Activated T-helper 17 cell treated with anti-CD3 and anti-CD28 coated beads, Interleukin-2, amount 50 U/mL, for 72 hours (primary cell): ENCODE measurements around the gene SNTG2. TPM values are rescaled to one million over a fixed set of nuclear protein-coding genes. Genes with fewer than 3 reads are reported as not detected.
"Not testable (repeated sequence)": the region's sequence is repeated elsewhere in the genome, so short reads cannot be mapped to it uniquely, and the experiment has no call there.

Experiments
- ATAC-seq: fragments of 150-1000 bp; cut with Tn5 transposase; replicated peaks from 2 replicates; pipeline ENCODE4 v1.10.0; 2021; ENCODE audit warnings: mild to moderate bottlenecking, moderate library complexity
- H3K27ac Mint-ChIP-seq: one replicate; pipeline ENCODE4 v1.8.0; 2022; ENCODE audit warnings: mixed read lengths
- H3K27me3 Mint-ChIP-seq: one replicate; pipeline ENCODE4 v1.8.0; 2022; ENCODE audit warnings: mixed read lengths
- H3K36me3 Mint-ChIP-seq: one replicate; pipeline ENCODE4 v1.8.0; 2022; ENCODE audit warnings: low read depth, mild to moderate bottlenecking, mixed read lengths
- H3K4me1 Mint-ChIP-seq: one replicate; pipeline ENCODE4 v1.8.0; 2022; ENCODE audit warnings: mixed read lengths
- H3K4me3 Mint-ChIP-seq: one replicate; pipeline ENCODE4 v1.8.0; 2022; ENCODE audit warnings: mild to moderate bottlenecking, mixed read lengths
- H3K9me3 Mint-ChIP-seq: one replicate; pipeline ENCODE4 v1.8.0; 2022; ENCODE audit warnings: mixed read lengths
- total RNA-seq, 2 donors: library from RNA; stranded (reverse); gene quantifications; one replicate each; pipeline ENCODE4 v1.2.3, GENCODE V29; 2022

The SNTG2 gene
- total RNA-seq, 2 donors from 2014 or later = 0.17 to 0.50 TPM

- H3K4me3 Mint-ChIP-seq = no peak overlapping the region
- H3K4me1 Mint-ChIP-seq = no peaks in the 10 kb centered on the region
- no peaks in the 10 kb centered on the region for H3K9me3 Mint-ChIP-seq
- no peak for ATAC-seq
- H3K36me3 Mint-ChIP-seq = no peaks in the 10 kb centered on the region
- no peak overlapping the region for H3K27ac Mint-ChIP-seq
- H3K27me3 Mint-ChIP-seq = no peaks in the 10 kb centered on the region
Observed at GRCh38 chr2:1360557-1361250, 410.1 kb downstream of the SNTG2 start.

DNA sequence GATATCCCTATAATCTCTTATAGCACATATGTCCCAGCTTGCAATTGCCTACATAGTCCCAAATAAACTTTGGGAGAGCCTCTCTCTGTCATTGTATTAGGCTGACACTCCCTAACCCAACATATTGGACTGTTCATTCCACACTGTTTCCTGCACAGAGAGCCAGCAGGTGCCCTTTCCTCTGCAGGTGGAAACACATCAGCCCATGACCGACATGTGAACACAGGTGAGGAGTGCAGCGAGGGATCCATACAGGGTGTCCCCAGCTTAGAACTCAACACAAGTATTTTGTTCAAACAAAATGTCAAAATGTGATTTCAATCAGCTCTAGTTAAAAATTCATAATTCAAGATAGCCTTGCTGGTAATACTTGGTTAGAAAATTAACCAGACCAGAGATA lies 412.7 kb downstream of the SNTG2 start:
- Mint-ChIP-seq H3K9me3 (no peaks in the 10 kb centered on the region), H3K4me3 (no peak overlapping the region), H3K36me3 (no peaks in the 10 kb centered on the region), H3K27ac (no peak overlapping the region), H3K27me3 (no peaks in the 10 kb centered on the region), H3K4me1 (no peaks in the 10 kb centered on the region)
- no peak for ATAC-seq

GRCh38 chr2:1366546-1367134 lies 416.0 kb downstream of the SNTG2 start:
- no peak for ATAC-seq
- Mint-ChIP-seq H3K27me3 (no peaks in the 10 kb centered on the region), H3K4me3 (no peak overlapping the region), H3K36me3 (no peaks in the 10 kb centered on the region), H3K4me1 (no peaks in the 10 kb centered on the region), H3K27ac (no peak overlapping the region), H3K9me3 (no peaks in the 10 kb centered on the region)

DNA sequence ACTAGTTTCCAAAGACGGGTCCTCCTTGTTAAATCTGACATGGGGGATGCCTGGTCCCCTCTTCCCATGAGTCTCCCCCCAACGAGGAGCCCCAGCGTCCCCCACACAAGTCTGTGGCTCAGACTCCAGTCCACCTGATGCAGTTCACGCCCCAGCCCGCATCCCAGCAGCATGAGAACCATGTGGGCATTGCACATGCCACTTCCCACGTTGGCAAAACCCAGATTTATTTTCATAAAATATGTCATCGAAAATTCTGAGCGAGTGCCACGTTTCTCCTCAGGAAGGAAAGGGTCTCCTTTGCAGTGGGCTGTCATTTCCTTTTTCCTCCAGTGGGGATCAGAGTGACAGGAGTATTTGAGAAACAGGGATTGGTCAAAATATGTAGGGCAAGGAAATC lies 417.0 kb downstream of the SNTG2 start:
- no peak for ATAC-seq
- Mint-ChIP-seq H3K4me3 (no peak overlapping the region), H3K36me3 (no peaks in the 10 kb centered on the region), H3K9me3 (no peaks in the 10 kb centered on the region), H3K4me1 (no peaks in the 10 kb centered on the region), H3K27me3 (no peaks in the 10 kb centered on the region), H3K27ac (no peak overlapping the region)

DNA sequence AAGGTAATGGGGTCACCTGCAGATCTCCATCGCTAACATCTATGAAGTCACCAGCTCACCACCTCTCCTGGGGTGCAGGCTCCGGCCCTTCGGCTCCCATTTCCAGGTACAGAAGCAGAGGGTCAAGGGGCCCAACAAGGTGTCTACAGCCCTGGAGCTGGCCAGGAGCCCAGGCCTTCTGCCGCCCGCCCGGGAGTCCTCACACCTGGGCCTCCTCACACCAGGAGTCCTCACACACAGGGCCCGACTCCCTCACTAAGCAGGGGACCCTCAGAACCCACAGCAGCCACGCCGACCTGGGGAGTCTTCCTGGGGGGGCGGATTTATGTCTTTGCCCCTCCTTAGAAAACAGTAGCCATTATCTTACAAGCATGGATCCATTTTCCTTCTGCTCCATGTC lies 419.3 kb downstream of the SNTG2 start:
- no peaks in the 10 kb centered on the region for H3K9me3 Mint-ChIP-seq
- ATAC-seq = no peak
- H3K4me3 Mint-ChIP-seq = no peak overlapping the region
- H3K27ac Mint-ChIP-seq = no peak overlapping the region
- H3K27me3 Mint-ChIP-seq = no peaks in the 10 kb centered on the region
- no peaks in the 10 kb centered on the region for H3K4me1 Mint-ChIP-seq
- H3K36me3 Mint-ChIP-seq = no peaks in the 10 kb centered on the region

DNA sequence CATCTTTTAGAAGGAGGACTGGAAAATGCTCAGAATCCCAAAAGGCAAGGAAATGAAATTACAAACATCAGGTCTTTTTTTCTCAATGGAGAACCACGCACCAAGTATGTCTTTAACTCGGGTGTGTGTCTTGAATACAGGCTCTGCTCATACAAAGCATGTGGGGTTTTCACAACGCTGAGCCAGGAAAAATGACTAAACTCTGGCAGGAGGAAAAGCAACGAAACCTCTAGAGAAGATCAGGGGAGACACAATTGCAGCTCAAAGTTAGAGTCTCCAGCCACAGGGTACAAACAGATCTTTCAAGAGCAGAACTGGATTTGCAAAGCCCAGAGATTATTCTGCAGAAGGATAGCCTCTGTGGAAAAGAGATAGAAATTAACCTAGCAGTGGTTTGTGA lies 419.8 kb downstream of the SNTG2 start:
- Mint-ChIP-seq H3K27me3 (no peaks in the 10 kb centered on the region), H3K4me1 (no peaks in the 10 kb centered on the region), H3K4me3 (no peak overlapping the region), H3K36me3 (no peaks in the 10 kb centered on the region), H3K9me3 (no peaks in the 10 kb centered on the region), H3K27ac (no peak overlapping the region)
- ATAC-seq = no peak

DNA sequence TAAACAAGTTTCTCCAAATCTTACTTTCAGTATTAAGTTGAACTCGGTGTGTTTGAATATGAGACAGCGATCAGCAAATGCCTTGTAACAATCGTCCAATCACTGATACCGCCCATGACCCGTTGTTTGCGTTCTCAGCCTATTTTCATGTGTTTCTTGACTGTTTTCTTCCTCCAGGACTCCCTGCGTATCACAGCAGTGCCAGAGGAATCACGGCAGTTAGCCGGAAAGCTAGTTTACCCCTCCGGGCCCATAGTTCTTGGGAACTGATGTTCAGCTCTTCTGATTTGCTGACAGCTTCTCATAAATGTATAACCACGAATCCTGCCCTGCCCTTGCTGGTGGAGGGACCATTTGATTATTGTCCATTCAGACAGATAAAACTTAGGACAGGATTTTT lies 420.4 kb downstream of the SNTG2 start:
- Mint-ChIP-seq H3K4me3 (no peak overlapping the region), H3K27ac (no peak overlapping the region), H3K27me3 (no peaks in the 10 kb centered on the region), H3K36me3 (no peaks in the 10 kb centered on the region), H3K4me1 (no peaks in the 10 kb centered on the region), H3K9me3 (no peaks in the 10 kb centered on the region)
- no peak for ATAC-seq

DNA sequence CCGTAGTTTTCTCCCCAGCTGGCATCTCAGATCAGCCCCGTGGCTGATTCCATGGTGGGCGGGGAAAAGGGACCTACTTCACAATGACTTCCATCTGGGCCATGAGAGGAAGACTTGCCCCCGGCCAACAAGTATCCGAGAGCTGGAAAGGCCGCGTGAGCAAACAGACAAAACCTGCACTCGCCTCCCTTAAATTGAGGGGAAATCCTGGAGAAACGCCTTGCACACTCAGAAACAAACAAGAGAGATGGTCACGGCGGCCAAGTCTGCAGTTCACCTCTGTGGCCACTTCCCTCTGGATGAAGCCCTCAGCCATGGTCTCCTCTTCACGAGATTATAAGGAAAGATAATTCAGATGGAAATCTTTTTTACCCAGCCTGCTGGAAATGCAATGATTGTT lies 423.2 kb downstream of the SNTG2 start:
- no peak overlapping the region for H3K4me3 Mint-ChIP-seq
- no peak for ATAC-seq
- H3K4me1 Mint-ChIP-seq = no peaks in the 10 kb centered on the region
- H3K9me3 Mint-ChIP-seq = no peaks in the 10 kb centered on the region
- H3K27ac Mint-ChIP-seq = no peak overlapping the region
- no peaks in the 10 kb centered on the region for H3K27me3 Mint-ChIP-seq
- no peaks in the 10 kb centered on the region for H3K36me3 Mint-ChIP-seq

DNA sequence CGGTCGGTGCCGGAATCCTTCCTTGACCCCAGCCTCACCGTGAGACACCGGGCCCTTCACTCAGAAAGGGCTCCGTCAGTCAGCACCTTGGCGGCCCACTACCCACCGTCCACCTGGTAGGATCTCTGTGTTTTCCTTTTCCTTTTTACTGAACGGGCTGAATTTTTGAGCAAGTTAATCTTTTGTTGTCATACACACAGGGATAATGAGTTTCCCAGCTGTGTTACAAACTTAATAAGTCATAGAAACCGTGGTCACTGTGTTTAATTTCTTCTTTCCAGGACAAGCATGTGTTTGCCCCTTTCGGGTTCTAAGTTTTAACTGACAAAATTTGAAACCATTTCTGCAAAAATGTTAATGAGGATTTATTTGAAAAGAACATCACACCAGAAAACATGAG lies 423.6 kb downstream of the SNTG2 start:
- Mint-ChIP-seq H3K4me1 (no peaks in the 10 kb centered on the region), H3K27me3 (no peaks in the 10 kb centered on the region), H3K9me3 (no peaks in the 10 kb centered on the region), H3K36me3 (no peaks in the 10 kb centered on the region), H3K4me3 (no peak overlapping the region), H3K27ac (no peak overlapping the region)
- ATAC-seq = no peak

DNA sequence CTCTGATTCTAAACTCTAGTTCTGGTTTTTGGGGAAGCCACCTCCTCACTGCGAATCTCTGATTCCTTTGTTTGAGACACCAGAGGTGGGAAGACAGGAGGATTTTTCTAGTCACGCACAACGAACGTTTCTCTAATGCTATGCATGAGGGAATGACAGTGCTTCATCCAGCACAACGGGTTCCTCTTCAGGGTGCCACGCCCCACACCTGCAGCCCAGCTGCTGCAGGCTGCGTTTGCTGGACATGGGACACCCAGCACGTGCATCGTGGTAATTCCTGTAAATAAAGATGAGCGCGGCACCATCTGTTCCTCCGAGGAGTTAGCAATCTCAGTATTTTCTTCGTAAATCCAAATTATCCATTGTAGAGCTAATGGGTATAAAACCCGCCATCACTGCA lies 425.1 kb downstream of the SNTG2 start:
- Mint-ChIP-seq H3K4me1 (no peaks in the 10 kb centered on the region), H3K9me3 (no peaks in the 10 kb centered on the region), H3K27me3 (no peaks in the 10 kb centered on the region), H3K36me3 (no peaks in the 10 kb centered on the region), H3K27ac (no peak overlapping the region), H3K4me3 (no peak overlapping the region)
- no peak for ATAC-seq

- Mint-ChIP-seq H3K9me3 (no peaks in the 10 kb centered on the region), H3K4me1 (no peaks in the 10 kb centered on the region), H3K36me3 (no peaks in the 10 kb centered on the region), H3K27me3 (no peaks in the 10 kb centered on the region), H3K4me3 (no peak overlapping the region), H3K27ac (no peak overlapping the region)
- ATAC-seq = no peak
Observed at GRCh38 chr2:1377473-1377872, 426.8 kb downstream of the SNTG2 start.

DNA sequence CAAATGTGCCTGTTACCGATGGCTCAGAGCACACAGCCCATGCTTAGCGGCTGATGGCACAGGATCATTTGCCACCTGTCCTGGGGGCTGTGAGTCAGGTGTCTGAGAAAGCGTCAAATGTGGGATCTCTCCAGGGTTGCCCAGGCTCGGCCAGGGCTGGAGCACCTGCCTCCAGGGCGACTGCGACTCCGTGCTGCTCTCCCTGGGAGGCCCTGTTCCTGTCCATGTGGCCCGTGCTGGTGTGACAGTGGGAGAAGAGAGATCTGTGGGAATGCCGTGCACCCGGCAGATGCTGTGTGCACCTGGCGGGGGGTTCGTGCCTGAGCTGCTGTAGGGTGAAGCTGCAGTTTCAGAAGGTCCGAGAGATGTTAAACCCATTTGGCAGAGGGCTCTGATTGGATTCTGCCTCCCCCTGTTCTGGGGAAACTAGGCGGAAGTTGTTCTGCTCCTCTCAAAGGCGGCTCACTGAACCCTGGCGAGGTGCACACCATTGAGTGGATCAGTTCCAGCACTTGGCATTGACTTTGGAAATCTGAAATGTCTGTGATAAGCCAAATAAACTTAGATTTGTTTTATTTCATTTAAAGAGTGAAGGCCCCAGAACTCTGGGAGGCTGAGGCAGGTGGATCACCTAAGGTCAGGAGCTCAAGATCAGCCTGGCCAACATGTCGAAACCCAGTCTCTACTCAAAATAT lies 428.0 kb downstream of the SNTG2 start:
- ATAC-seq = no peak
- no peak overlapping the region for H3K4me3 Mint-ChIP-seq
- H3K27me3 Mint-ChIP-seq = no peaks in the 10 kb centered on the region
- H3K27ac Mint-ChIP-seq = no peak overlapping the region
- no peaks in the 10 kb centered on the region for H3K9me3 Mint-ChIP-seq
- H3K4me1 Mint-ChIP-seq = no peaks in the 10 kb centered on the region
- H3K36me3 Mint-ChIP-seq = no peaks in the 10 kb centered on the region

GRCh38 chr2:1381644-1382043 lies 431.0 kb downstream of the SNTG2 start:
- Mint-ChIP-seq H3K4me3 (no peak overlapping the region), H3K9me3 (no peaks in the 10 kb centered on the region), H3K4me1 (no peaks in the 10 kb centered on the region), H3K36me3 (no peaks in the 10 kb centered on the region), H3K27me3 (no peaks in the 10 kb centered on the region), H3K27ac (no peak overlapping the region)
- ATAC-seq = no peak

GRCh38 chr2:1387954-1388725 lies 437.5 kb downstream of the SNTG2 start:
- H3K27ac Mint-ChIP-seq, H3K9me3 Mint-ChIP-seq, H3K27me3 Mint-ChIP-seq, ATAC-seq, H3K4me3 Mint-ChIP-seq, H3K36me3 Mint-ChIP-seq, H3K4me1 Mint-ChIP-seq: not testable (repeated sequence)

DNA sequence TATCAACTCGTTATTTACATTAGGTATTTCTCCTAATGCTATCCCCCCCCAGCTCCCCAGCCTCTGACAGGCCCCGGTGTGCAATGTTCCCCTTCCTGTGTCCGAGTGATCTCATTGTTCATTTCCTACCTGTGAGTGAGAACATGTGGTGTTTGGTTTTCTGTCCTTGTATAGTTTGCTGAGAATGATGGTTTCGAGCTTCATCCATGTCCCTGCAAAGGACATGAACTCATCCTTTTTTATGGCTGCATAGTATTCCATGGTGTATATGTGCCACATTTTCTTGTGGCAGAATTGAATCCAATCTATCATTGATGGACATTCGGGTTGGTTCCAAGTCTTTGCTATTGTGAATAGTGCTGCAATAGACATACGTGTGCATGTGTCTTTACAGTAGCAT lies 439.5 kb downstream of the SNTG2 start:
- H3K9me3 Mint-ChIP-seq, H3K27me3 Mint-ChIP-seq, ATAC-seq, H3K4me3 Mint-ChIP-seq, H3K4me1 Mint-ChIP-seq, H3K36me3 Mint-ChIP-seq, H3K27ac Mint-ChIP-seq: not testable (repeated sequence)
